ENCODE results near the gene KLRC1.
"Not testable (repeated sequence)": the region's sequence is repeated elsewhere in the genome, so short reads cannot be mapped to it uniquely, and the experiment has no call there.

Gene KLRC1

DNA sequence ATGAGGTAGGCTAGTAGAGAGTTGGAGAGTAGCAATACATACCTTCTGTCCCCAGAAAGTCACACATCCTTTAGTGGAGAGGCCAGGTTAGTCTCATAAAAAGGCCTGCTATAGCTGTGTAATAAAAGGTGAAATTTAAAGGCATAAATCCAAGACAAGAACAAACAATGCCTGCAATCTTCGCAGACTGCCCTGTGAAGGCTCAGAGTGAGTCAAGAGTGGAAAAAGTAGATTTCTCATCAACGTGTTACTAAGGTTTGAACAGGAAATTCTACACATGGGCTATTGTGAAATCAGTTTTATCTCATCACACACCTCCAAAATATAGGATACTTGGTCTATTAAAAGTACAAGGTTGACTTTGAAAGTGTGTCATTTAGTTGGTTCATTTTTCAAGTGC lies at the start of gene KLRC1:
Gene KLRC1, minus strand, starts transcription at position 222 of the 400 bp plus-strand sequence. CDS start 2,221 bp downstream, outside the sequence.
- DNase-seq (ENCODE audit: extremely low read depth in 1 of 2, low read depth in 1 of 2) = no peak

DNA sequence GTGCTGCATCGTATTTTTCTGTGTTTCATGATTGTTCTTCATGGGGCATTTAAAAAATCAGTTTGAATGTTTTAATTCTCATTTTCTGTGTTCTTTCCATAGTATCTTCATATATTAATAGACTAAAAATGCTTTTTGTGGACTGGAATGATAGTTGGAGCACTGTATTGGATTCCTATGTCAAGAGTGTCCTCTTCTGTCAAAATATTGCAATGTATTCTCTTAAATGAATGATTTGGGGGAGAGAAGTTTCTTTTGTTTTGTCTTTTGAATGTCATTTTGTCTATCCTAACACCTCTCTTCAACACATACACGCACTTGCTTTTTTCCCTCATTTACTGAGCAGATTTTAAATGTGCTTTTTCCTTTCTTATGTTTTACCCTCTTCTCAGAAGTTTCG lies 47.9 kb upstream of the KLRC1 start:
- DNase-seq (ENCODE audit: extremely low read depth in 1 of 2, low read depth in 1 of 2) = no peak

DNA sequence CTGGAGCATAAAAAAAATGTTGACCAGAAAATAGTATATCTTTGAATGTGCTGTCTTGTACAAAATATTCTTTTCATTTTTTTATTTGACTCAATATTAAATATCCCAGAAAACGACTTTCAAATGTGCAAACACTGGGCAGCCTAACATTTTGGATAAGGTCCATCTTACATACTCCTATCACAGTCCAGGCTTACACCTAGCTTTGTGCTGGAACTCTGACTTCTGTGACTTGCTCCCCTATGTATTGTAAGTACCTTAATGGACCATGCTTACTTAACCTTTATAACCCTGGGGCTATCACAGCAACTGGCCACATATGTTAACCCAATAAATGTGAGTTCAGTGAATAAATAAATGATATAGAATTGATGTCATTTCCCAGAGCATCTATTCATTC lies 44.9 kb upstream of the KLRC1 start:
- no peak for DNase-seq (ENCODE audit: extremely low read depth in 1 of 2, low read depth in 1 of 2)

DNA sequence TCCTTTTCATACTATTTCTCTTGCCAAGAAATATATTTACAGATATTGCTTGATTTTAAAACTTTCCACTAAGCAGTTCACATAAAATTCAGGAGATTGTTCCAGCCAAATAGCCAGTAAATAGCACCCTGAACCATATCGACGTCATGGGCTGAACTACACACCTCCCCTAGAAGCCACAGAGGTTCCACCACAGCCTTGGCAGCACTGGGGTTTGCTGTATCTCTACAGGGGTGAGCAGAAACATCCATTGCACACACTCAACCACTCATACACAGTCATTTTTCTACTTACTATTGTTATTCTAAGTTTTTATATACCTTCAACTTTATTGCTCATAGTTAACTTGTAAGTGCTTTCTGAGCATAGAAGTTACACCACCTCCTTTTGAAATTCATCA lies 44.4 kb upstream of the KLRC1 start:
- DNase-seq (ENCODE audit: extremely low read depth in 1 of 2, low read depth in 1 of 2) = peak; percentile 58 to 83

DNA sequence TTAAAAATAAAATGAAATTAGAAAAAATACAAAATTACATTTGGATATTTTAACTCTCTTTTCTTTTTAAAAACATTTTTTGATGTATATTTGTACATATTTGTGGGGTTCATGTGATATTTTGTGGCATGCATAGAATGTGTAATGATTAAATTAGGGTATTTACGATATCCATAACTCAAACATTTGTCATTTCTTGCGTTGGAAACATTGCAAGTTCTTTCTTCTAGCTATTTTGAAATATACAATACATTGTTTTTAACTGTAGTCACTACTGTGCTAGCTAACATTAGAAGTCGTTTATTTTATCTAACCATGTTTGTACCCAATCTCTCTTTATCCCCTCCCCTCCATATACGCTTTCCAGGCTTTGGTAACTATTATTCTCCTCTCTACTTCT lies 38.6 kb upstream of the KLRC1 start:
- no peak for DNase-seq (ENCODE audit: extremely low read depth in 1 of 2, low read depth in 1 of 2)

DNA sequence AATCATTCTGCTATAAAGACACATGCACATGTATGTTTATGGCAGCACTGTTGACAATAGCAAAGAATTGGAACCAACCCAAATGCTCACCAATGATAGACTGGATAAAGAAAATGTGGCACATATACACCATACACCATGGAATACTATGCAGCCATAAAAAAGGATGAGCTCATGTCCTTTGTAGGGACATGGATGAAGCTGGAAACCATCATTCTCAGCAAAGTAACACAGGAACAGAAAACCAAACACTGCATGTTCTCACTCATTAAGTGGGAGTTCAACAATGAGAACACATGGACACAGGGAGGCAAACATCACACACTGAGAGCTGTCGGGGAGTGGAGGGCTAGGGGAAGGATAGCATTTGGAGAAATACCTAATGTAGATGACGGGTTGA lies 34.2 kb upstream of the KLRC1 start:
- DNase-seq (ENCODE audit: extremely low read depth in 1 of 2, low read depth in 1 of 2) = not testable (repeated sequence)

DNA sequence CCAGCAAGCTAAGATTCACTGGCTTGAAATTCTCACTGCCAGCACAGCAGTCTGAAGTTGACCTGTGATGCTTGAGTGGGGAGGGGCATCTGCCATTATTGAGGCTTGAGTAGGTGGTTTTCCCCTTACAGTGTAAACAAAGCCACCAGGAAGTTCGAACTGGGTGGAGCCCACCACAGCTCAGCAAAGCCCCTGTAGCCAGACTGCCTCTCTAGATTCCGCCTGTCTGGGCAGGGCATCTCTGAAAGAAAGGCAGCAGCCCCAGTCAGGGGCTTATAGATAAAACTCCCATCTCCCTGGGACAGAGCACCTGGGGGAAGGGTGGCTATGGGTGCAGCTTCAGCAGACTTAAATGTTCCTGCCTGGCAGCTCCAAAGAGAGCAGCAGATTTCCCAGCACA lies 28.7 kb upstream of the KLRC1 start:
- DNase-seq (ENCODE audit: extremely low read depth in 1 of 2, low read depth in 1 of 2) = not testable (repeated sequence)

DNA sequence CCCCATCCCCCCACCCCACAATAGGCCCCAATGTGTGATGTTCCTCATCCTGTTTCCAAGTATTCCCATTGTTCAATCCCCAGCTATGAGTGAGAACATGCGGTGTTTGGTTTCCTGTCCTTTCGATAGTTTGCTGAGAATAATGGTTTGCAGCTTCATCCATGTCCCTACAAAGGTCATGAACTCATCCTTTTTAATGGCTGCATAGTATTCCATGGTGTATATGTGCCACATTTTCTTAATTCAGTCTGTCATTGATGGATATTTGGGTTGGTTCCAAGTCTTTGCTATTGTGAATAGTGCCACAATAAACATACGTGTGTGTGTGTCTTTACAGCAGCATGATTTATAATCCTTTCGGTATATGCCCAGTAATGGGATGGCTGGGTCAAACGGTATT lies 19.6 kb upstream of the KLRC1 start:
- DNase-seq (ENCODE audit: extremely low read depth in 1 of 2, low read depth in 1 of 2) = not testable (repeated sequence)

DNA sequence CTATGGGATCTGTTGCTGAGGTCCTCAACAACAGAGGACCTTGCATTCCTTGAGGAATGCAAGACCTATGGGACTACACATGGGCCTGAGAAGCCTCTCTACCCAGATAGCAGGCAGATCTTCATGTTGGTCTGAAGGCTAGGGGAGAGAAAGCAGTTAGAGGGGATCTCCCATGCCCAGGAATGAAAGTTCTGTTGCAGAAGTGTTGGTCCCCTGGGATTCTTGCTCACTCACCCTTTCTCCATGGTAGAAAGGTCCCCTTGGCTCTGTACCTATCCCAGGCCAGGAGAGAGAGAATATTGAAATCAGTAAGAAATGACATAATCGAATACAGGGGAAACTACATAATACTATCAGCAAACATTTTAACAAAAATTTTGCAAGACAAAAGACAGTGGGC lies 16.5 kb upstream of the KLRC1 start:
- DNase-seq (ENCODE audit: extremely low read depth in 1 of 2, low read depth in 1 of 2) = no peak

DNA sequence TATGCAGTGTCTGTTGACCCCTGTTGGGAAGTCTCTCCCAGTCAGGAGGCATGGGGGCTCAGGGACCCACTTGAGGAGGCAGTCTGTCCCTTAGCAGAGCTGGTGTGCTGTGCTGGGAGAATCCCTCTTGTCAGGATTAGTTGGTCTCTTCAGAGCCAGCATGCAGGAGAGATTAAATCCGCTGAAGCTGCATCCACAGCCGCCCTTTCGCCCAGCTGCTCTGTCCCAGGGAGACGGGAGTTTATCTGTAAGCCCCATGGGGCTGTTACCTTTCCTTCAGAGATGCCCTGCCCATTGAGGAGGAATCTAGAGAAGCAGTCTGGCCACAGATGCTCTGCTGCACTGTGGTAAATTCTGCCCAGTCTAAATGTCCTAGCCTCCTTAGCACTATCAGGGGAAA lies 13.1 kb upstream of the KLRC1 start:
- no peak for DNase-seq (ENCODE audit: extremely low read depth in 1 of 2, low read depth in 1 of 2)

DNA sequence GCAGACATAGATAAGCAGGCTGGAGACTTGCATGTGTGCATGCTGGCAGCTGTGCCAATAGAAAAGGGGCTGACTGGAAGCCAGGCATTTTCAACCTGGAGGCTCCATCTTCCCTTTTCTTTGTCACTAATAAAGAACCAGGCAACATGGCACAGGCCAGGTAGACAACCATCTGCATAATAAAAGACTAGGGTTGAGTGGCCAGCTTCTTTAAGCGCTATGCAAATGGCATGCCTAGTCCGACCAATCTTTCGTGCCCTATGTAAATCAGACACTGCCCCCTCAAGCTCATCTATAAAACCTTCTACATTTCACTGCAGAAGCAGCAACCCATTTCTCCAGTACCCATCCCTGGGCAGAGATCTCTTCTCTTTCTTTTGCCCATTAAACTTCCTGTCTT lies 4.6 kb upstream of the KLRC1 start:
- no peak for DNase-seq (ENCODE audit: extremely low read depth in 1 of 2, low read depth in 1 of 2)

DNA sequence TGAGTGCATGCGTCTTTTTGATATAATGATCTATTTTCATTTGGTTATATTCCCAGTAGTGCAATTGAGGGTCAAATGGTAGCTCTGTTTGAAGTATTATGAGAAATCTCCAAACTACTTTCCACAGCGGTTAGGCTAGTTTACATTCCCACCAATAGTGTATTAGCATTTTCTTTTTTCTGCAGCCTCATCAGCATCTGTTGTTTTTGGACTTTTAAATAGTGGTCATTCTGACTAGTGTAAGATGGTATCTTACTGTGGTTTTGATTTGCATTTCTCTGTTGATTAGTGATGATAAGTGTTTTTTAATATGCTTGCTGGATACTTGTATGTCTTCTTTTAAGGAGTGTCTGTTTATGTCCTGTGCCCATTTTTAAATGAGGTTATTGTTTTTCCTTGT lies 3.7 kb upstream of the KLRC1 start:
- no peak for DNase-seq (ENCODE audit: extremely low read depth in 1 of 2, low read depth in 1 of 2)

DNA sequence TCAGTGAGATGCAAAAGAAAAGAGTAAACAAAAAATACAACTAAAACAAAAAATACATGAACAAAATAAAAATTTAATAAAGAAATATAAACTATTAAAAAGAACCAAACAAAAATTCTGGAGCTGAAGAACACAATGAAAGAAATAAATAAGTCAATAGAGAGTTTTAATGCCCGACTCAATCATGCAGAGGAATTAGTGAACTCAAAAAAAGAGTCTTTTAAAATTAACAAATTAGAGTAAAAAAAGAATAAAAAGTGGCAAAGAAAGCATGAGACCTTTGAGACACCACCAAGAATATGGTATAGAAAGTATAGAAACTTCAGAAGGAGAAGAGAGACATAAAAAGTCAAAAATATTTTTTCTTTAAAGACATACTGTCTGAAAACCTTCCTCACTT lies 2.6 kb upstream of the KLRC1 start:
- no peak for DNase-seq (ENCODE audit: extremely low read depth in 1 of 2, low read depth in 1 of 2)

DNA sequence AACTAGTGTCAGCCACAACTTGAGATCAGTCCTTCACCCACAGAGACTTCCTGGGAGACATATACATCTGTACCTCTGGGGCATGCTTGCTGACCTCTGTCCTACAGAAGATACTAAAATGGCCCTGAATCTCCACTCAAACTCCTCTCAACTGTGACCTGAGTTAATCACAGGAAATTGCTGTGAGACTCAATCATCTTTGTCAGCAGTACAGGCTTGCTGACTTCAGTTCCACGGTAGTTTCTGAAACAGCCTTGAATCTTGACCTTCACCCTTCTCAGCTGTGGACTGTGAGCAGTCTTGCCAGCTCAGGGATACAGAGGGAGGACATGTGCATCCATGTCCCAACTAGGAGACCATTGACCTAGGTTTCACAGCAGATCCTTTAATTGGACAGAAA lies 1.4 kb upstream of the KLRC1 start:
- DNase-seq (ENCODE audit: extremely low read depth in 1 of 2, low read depth in 1 of 2) = no peak

DNA sequence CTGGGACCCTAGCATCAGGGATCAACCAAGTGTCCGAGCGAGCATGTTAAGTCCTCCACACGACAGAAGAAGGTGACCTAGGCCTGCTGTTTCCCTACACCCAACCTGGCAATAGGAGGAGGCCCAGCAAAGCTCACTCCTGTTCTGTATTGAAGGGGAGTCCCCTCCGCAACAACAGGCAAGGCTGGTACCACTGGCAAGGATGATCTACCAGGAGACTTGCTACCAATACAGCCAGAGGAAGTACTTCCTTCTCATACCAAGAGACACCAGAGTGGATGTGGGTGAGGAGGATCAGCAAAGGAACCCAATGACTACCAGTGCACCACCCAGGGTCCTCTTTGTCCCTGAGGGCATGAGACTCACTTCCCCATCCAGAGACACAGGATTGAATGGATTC lies 4.9 kb downstream of the KLRC1 start:
- no peak for DNase-seq (ENCODE audit: extremely low read depth in 1 of 2, low read depth in 1 of 2)

DNA sequence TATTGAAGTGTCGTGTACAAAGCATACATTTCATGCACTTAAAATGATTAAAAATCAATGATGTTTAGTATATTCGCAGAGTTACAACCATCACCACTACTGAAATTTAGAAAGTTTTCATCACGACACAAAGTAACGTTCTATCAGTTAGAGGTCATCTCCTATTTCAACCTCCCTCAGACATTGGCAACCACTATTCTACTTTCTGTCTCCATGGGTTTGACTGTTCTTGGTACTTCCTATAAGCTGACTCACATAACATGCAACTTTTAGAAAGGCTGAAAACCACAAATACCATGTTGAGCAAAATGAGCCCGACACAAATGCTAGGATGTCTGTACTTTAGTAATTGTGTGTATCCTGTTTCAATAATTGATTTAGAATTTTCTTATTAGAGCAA lies 7.1 kb downstream of the KLRC1 start:
- not testable (repeated sequence) for DNase-seq (ENCODE audit: extremely low read depth in 1 of 2, low read depth in 1 of 2)

DNA sequence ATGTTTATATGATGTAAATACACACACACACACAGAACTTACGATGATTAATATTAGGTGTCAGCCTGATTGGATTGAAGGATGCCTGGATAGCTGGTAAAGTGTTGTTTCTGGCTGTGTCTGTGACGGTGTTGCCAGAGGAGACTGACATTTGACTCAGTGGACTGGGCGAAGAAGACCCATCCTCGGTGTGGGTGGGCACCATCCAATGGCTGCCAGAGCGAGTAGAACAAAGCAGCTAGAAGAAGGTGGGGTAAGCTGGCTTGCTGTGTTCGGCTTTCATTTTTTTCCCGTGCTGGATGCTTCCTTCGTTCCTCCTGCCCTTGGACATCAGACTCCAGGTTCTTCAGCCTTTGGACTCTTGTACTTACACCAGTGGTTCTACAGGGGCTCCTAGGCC lies 12.0 kb downstream of the KLRC1 start:
- DNase-seq (ENCODE audit: extremely low read depth in 1 of 2, low read depth in 1 of 2) = not testable (repeated sequence)

DNA sequence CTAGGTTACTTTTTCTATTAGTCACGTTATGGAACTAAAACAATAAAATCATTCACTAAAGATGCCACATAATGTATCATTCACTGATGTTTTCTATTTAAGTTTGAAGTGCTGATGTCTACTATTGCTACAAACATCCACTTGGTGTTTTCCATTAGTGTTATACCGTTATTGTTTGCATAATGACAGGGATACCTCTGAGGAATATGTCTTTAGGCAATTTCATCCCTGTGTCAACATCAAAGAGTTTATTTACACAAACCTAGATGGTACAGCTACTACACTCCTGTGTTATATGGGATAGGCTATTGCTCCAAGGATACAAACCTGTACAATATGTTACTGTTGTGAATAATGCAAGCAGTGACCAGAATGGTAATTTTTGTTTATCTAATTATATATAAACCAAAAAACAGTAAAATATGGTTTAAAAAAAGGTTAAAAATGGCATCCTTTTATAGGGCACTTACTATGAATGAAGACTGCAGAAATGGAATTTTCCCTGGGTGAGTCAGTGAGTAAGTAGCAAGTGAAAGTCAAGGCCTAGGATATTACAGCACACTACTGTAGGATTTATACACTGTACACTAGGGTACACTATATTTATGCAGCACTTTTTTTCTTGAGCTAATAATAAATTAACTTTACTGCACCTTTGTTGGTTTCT lies 13.4 kb downstream of the KLRC1 start:
- not testable (repeated sequence) for DNase-seq (ENCODE audit: extremely low read depth in 1 of 2, low read depth in 1 of 2)

DNA sequence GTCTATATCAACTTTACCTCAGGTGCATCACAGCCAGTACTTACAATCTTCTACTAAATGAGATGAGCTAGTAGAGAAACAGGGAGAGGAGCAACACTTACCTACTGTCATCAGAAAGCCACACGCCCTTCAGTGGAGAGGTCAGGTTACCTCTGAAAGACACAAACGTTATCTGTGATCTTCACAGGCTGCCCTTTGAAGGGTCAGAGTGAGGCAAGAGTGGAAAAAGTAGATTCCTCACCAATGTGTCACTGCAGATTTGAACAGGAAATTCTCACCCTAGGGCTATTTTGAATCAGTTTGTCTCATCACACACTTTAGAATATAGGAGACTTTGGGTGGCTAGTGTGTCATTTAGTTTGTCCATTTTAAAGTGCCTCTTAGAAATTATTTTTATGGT lies 15.6 kb downstream of the KLRC1 start:
- DNase-seq (ENCODE audit: extremely low read depth in 1 of 2, low read depth in 1 of 2) = not testable (repeated sequence)

DNA sequence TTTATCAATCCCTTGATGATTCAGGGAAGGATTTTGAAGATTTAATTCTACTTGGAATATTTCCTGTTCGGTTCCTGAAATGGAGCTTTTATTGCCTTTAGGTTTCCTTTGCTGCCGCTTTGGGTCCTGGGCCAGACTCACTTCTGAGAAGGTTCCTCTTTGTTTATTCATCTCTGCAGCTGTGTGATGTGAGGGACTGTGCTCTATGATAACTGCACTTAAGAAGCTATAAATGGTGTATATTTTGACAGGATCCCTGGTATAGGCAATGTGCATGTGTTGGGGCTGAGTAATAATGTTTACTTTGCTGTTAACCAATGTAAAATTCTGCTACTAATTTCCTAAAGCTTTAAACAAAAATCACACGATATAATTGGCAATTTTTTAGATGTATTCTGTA lies 17.4 kb downstream of the KLRC1 start, which contains the start of gene KLRC2:
Gene KLRC2, minus strand, starts transcription at position 195 of the 400 bp plus-strand sequence. Its CDS starts 24 bp downstream, at position 171.
- DNase-seq (ENCODE audit: extremely low read depth in 1 of 2, low read depth in 1 of 2) = not testable (repeated sequence)

DNA sequence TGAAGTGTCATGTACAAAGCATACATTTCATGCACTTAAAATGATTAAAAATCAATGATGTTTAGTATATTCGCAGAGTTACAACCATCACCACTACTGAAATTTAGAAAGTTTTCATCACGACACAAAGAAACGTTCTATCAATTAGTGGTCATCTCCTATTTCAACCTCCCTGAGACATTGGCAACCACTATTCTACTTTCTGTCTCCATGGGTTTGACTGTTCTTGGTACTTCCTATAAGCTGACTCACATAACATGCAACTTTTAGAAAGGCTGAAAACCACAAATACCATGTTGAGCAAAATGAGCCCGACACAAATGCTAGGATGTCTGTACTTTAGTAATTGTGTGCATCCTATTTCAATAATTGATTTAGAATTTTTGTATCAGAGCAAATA lies 22.6 kb downstream of the KLRC1 start:
- DNase-seq (ENCODE audit: extremely low read depth in 1 of 2, low read depth in 1 of 2) = not testable (repeated sequence)

DNA sequence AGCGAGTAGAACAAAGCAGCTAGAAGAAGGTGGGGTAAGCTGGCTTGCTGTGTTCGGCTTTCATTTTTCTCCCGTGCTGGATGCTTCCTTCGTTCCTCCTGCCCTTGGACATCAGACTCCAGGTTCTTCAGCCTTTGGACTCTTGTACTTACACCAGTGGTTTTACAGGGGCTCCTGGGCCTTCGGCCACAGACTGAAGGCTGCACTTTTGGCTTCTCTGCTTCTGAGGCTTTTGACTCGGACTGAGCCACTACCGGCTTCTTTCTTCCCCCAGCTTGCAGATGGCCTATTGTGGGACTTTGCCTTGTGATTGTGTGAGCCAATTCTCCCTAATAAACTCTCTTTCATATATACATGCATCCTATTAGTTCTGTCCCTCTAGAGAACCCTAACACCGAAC lies 27.2 kb downstream of the KLRC1 start:
- not testable (repeated sequence) for DNase-seq (ENCODE audit: extremely low read depth in 1 of 2, low read depth in 1 of 2)

DNA sequence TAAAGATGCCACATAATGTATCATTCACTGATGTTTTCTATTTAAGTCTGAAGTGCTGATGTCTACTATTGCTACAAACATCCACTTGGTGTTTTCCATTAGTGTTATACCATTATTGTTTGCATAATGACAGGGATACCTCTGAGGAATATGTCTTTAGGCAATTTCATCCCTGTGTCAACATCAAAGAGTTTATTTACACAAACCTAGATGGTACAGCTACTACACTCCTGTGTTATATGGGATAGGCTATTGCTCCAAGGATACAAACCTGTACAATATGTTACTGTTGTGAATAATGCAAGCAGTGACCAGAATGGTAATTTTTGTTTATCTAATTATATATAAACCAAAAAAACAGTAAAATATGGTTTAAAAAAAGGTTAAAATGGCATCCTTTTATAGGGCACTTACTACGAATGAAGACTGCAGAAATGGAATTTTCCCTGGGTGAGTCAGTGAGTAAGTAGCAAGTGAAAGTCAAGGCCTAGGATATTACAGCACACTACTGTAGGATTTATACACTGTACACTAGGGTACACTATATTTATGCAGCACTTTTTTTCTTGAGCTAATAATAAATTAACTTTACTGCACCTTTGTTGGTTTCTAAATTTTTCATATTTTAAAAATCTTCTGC lies 28.8 kb downstream of the KLRC1 start:
- not testable (repeated sequence) for DNase-seq (ENCODE audit: extremely low read depth in 1 of 2, low read depth in 1 of 2)

Data from stimulated activated CD8-positive, alpha-beta memory T cell treated with anti-CD3 and anti-CD28 coated beads, Interleukin-7, amount 100 ng/mL, for 48 hours (primary cell).